Stimulated activated CD4-positive, alpha-beta T cell treated with anti-CD3 and anti-CD28 coated beads, TNF-alpha, amount 100 ng/mL, for 24 hours (primary cell): ENCODE results near the gene ALPG.
"Not testable (repeated sequence)": the region's sequence is repeated elsewhere in the genome, so short reads cannot be mapped to it uniquely, and the experiment has no call there.

Experiments used
- DNase-seq, 3 experiments: peaks; one replicate each; pipeline ENCODE4 v3.0.0-alpha.2; 2020; ENCODE audit warnings: low read depth in 3 of 3

ALPG gene

DNA sequence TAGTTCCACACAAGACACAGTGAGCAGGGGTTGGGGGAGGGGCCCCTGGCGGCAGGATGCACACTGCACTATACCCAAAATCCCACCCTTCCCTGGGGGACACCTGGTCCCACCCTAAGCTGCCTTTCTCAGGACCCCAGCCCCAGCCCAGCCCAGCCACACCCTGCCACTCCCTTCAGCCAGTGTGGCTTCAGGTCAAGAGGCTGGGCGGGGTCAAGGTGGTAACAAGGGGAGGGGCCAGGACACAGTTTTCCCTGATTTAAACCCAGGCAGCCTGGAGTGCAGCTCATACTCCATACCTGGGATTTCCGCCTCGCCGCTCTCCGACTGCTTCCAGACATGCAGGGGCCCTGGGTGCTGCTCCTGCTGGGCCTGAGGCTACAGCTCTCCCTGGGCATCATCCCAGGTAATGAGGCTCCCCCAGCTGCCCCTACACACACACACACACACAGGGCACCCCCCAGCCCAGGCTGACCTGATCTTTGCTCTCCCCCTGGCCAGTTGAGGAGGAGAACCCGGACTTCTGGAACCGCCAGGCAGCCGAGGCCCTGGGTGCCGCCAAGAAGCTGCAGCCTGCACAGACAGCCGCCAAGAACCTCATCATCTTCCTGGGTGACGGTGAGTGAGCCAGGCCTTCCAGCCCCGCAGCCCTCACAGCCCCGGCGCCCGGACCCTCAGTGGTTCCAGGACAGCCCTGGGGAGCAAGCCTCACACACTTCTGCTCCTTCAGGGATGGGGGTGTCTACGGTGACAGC, at the start of gene ALPG:
Gene ALPG (plus strand): TSS at position 289 of the 755 bp plus-strand sequence. CDS start 51 bp downstream, at position 340.
- DNase-seq, result no peak

DNA sequence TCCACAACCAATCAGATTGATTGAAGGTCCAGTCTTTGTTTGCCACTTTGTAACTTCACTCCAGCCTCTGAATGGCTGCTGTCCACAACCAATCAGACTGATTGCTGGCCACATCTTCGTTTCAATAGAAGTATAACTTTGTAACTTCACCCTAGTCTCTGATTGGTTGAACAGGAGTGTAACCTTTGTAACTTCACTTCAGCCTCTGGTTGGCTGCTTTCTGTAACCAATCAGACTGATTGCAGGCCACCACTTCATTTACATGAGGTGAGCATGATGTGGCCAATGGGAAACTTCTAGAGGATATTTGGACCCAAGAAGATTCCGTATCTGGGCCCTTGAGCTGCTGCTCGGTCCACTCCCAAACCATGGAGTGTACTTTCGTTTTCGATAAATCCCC, 45.0 kb upstream of the ALPG start:
- DNase-seq, result no peak

DNA sequence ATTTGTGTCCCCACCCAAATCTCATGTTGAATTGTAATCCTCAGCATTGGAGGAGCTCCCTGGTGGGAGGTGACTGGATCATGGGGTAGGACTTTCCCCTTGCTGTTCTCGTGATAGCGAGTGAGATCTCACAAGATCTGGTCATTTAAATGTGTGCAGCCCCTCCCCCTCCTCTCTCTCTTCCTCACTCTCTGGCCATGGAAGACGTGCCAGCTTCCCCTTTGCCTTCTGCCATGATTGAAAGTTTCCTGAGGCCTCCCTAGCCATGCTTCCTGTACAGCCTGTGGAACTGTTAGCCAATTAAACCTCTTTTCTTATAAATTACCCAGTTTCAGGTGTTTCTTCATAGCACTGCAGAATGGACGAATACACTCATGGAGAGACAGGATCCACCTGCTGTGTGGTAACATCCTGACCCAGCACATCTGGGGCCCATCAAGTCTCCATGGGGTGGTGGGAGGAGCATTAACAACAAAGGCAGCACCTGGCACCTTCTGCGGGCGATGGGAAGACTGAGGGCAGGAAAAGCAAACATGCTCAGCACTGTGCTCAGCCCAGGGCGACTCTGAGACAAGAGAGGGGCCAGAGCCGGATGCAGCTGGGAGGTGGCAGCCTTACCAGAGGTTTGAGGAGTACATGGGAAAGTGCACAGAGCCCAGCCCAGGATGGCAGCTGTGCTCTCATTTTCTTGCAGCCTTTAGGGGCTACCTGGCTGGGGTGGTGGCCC, 44.3 kb upstream of the ALPG start:
- no peak for DNase-seq

DNA sequence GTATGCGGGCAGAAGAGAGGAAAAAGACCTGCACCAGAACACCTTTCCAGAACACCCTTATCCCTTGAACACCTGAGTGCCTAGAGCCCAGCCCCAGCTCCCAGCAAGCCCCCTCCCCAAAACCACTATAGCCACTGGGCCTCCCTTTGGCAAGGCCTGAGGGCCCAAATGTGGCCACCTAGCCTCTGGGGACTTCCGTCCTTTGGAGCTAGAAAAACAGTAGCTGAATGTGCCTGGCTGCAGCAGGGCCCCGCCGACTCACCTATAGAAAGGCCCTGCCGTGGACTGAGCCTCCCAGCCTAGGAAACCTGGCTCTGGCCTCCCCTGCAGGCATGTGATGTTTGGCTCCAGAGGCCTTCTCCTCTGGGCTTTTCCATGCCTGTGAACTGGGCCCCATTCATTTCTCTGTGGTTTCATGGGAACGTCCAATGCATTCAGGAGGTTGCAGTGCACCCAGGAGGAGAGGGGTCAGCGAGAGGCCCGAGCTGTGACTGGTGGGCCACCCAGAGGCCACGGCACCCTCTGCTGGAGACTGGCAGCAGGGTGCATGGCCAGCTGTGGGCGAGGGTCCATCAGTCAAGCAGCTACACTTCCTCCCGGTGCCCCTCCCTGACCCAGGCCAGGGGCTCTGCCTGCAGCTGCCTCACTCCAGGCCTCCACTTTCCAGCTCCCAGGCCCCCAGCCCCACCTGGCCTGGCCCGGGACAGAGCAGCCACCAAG, 43.4 kb upstream of the ALPG start:
- DNase-seq, result not testable (repeated sequence)

DNA sequence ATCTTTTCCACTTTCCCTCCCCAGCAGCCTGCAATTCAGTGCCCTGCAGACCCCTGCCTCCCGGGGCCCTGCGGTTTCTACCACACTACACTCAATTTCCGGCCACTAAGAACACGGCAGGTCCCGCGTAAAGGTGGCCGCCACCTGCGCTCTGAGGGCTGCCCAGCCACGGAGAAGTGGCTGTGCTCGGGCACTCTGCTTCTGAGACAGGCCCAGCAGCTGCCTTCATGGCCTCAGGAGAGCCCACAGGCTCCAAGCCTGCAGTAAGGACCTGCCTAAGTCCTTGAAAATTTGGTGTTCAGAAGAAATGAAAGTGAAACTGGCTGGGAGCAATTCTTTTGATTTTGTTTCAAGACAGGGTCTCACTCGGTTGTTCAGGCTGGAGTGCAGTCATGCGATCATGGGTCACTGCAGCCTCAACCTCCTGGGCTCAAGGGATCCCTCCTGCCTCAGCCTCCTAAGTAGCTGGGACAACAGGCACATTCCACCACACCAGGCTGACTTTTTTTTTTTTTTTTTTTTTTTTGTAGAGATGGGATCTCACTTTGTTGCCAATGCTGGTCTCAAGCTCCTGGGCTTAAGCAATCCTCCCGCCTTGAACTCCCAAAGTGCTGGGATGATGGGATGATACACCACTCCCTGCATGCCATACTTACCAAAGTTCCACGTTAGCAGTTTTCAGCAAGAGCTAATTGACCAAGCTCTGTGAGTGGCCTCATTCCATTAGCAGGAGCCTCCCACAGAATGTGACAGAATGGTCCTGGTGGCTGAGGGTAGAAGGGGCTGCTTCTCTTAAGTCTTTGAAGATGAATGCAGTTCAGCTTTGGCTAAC, 42.6 kb upstream of the ALPG start:
- DNase-seq, result no peak

DNA sequence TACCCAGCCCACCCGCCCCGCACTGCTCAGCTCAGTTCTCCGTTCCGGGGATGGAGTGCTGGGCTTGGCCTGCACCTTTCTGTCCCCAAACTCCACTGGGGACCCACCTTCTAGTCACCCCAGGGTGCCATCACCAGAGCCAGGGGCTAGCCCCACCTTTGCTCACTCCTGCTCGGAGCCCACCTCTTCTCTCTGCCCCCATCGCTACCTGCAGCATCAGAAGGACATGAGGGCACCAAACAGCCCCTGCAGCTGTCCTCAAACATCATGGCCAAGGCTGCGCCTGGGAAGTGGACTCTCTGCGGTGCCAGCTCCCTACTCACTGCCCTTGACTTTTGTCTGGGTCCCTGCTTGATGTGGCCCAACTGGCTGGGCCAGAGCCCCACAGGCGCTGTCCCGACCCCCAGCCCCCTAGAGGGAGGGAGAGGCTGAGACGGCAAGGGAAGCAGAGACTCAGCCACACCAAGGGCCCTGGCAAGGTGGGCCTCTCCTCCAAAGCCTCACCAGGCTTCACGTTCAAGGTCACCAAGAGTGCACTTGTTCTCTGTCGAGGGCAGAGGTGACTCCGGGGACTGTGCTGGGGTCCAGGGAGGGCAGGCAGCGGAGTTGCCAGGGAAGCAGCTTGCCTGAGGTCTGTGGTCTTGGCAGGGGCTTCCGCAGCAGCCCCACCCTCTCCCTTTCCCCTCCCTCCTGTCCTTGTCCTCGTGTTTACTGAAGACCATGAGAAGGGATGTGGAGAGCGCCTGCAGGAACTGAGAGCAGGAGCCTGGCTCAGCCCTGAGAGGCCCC, 41.6 kb upstream of the ALPG start:
- not testable (repeated sequence) for DNase-seq

DNA sequence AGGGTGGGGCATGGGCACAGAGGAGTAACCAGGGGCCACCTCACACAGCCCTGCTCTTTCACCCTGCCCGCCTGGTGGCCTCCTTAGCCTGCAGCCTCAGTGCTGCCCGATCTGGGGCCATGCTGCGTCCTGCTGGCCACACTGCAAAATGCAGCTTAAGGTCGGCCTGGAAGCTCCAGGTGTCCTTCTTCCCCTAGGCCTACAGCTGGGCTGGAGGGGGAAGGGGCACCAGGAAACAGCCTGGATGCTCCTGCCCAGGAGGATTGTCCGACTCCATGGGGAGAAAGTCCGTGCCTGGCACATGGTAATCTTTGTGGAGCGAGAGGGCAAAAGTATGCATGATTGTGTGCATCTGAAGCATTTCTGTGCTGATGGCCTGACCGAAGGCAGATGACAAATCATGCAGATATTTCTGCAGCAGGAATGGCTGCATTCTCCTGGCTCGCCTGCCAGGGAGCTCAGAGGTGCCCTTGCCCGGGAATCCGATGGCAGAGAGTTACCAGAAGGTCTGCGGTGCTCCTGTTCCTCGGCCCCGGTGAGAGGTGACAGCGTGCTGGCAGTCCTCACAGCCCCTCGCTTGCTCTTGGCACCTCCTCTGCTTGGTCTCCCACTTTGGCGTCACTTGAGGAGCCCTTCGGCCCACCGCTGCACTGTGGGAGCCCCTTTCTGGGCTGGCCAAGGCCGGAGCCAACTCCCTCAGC, 40.9 kb upstream of the ALPG start:
- DNase-seq, result no peak

DNA sequence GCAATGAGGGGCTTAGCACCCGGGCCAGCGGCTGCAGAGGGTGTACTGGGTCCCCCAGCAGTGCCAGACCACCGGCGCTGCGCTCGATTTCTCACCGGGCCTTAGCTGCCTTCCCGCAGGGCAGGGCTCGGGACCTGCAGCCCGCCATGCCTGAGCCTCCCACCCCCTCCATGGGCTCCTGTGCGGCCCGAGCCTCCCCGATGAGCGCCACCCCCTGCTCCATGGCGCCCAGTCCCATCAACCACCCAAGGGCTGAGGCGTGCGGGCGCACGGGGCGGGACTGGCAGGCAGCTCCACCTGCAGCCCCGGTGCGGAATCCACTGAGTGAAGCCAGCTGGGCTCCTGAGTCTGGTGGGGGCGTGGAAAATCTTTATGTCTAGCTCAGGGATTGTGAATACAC, 40.2 kb upstream of the ALPG start:
- DNase-seq, result not testable (repeated sequence)

DNA sequence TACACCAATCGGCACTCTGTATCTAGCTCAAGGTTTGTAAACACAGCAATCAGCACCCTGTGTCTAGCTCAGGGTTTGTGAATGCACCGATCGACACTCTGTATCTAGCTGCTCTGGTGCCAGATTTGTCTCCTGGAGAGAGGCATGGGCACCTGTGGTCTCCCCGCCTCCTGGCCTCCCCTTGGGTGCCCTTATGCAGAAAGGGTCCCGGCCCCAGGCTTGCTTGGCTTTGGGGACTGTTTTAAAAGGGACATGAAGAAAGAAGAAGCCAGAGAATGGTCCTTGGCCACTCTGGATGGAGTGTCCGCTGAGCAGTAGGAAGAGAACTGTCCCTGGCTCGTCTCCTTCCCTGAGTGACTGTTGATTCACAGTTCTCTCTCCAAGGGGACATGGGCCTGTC, 39.6 kb upstream of the ALPG start:
- DNase-seq, result no peak

DNA sequence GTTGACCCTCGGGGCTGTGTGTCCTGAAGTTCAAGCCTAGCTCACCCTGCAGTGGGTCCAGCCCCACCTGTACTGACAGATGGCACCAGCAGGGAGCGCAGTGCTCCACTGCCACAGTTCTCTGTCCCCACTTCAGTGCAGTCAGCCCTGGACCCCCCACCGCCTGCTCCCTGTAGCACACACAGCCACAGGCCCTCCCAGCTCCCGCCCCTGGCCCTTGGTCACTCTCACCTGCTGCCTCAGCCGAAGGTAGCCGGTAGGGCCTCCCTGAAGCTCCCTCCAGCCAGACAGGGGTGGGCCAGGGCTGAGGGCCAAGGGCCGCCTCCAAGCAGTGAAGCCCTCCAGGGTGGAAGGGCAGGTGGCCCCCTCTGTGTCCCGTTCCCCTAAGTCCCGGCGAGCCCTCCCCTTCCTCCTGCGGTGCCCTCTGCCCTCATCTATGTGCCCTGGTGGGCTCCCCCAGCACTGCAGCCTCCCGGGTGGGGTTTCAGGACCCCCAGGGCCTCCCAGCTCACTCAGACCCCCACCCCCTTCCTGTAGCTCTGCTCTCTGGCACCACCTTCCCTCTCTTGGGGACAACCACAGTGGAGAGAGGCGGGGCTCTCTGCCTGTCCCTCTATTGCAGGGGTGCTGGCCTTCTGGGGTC, 38.9 kb upstream of the ALPG start:
- no peak for DNase-seq

DNA sequence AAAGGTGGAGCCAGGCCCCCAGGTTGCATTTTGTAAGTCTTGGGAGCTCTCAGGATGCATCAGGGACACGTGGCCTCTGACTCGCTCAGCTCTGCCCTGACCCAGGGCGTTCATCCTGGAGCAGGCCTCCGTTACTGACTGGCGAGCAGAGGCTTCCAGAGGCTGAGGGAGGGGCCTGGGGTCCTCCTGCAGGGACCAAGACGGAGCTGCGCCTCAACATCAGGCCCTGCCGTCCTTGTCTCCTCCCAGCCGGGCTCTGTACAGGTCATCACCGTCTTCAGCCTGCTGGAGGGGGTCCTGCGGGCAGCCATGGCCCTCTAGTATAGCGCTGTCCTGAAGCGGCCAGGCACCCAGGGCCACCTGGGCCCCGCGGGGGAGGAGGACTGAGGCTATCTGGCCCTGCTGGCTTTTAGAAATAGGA, 38.3 kb upstream of the ALPG start:
- no peak for DNase-seq

DNA sequence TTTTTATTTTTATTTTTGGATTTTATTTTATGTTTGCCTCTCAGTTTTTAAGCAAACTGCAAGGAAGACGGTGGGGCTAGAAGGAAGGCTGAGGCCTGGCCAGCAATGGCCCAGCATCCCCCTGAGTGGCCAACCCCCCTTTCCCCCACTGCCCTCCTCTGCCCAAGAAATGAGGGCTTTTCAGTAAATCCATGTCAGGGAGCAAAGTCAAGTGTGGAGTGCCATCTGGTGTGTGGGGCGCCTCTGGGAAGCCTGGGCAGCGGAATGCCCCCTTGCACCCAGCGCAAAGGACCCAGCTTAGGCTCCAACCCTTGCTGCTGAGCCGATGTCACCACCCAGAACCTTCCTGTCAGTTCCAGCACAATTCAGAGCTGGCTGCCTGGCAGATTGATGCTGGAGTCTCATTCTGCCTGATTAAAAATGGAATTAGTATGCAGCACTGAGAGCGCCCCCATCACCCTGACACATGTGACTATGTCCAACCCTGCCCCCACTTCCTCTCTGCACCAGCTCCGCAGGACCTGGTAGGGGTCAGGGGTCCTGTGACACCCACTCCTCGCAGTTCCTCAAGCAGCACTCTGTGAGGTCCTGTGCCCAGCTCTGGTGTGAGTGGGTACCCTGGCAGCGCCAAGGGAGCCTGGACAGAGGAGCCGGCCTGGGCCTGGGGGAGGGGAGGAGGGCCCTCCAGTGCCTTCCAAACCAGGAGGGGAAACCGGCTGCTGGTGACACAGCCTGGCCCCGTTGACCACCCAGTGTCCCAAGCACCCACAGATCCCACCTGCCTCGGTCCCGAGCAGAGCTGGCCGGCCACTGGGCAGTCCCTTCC, 37.3 kb upstream of the ALPG start:
- DNase-seq, result no peak

DNA sequence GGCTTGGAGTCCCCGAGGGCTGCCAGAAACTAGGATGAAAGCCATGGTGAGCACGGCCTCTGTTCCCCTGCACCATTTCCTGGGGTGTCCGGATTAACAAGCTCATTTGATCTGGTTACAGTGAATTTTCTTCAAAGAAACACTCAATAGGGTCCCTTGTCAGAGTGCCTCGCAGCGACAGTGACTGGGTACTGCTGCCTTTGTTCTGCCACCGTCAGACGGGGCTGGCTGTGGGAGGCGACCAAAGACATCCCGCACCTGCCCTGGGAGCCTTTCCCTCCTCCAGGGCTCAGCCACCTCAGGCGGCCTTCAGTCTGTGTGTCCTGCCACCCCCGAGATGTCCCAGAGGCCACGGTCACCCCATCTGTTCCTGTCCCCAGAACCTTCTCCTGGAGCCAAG, 36.6 kb upstream of the ALPG start:
- not testable (repeated sequence) for DNase-seq

DNA sequence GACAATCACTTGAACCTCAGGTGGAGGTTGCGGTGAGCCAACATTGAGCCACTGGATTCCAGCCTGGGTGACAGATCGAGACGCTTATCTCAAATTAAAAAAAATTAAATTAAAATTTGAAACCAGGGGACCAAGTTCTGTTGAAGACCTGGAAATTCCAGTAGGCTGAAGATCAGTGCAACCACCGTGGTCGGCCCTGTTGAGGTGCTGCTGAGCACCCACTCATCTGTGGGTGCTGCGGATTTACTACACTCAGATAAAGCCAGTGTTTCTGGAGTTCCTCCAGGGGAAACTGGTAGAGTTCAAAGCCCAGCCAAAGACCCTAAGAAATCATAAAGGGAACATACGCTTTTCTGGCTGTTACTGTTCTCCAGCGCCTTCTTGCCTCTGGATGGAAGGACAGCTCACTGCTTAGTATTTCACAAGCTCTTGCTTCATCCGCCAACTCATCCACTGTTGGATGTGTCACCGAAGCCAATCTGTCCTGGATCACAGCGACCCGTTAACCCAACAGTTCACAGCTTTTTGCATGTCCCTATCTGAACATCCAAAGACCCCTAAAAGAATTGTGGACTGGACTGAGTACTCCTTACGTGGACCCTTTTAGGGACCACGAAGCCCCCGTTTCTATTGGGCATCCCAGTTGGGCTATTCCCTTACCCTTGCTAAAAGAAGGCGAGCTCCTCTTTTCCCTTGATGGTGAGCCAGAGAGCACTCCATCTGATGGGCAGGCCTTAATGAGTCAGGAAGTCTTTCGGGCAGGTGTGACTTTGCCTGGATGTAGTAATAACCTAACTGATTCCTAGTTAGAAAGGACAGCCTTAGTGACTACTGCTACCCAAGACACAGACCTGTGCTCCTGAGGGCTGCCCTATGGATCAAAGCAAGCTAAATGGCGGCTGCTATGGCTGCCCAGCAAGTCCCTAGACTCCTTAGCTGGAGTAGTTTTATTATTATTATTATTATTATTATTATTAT, 34.1 kb upstream of the ALPG start:
- no peak for DNase-seq

DNA sequence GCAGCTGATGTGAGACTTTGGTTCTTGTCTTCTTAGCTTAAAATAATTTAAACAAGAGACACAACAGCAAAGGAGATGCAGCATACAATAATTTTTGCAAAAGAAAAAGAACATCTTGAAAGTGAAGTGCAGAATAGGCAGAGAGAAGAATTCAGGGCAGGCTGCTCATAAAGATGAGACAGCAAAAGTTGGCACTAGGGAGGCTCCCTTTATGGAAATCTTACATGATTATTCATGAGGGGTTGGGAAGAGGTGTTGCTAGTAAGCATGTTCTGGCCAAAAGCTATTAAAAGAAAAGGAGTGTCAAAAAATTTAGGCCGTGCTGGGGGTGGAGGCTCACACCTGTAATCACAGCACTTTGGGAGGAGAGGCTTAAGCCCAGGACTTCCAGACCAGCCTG, 32.3 kb upstream of the ALPG start:
- no peak for DNase-seq

DNA sequence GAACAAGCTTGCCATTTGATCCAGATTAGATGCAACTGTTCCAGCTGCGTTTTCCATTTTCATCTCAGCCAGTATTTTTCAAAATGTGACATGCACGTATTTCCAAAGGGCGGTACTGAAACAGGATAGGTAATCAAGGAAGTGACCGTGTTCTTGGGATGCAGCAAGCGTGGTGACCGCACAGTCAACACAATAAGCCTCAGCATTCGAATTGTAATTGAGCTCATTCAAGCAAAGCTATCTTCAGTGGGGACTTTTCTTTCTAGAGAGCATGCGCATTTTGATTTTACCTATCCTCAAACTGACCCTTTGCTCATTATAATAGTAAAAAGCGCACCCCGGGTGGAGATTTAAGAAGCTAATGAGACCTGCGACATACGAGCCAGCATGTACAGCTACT, 31.5 kb upstream of the ALPG start:
- no peak for DNase-seq

DNA sequence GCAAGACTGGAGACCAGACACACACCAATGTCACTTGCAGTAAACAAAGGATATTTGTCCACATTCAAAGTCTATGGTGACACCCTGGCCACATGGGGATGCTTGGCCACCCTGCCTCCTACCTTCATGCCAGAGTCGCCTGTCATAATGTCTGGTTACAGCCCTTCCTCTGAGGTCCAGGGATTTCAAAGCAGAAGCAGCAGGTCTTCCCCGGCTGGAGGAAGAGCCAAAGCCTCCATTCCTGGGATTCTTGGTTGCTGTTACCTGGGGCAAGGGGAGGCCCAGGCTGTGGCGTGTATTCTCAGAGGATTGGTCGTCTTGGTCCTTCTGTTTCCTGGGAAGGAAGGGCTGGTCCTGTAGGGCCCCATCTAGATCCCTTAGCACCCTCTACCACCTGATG, 30.4 kb upstream of the ALPG start:
- no peak for DNase-seq

DNA sequence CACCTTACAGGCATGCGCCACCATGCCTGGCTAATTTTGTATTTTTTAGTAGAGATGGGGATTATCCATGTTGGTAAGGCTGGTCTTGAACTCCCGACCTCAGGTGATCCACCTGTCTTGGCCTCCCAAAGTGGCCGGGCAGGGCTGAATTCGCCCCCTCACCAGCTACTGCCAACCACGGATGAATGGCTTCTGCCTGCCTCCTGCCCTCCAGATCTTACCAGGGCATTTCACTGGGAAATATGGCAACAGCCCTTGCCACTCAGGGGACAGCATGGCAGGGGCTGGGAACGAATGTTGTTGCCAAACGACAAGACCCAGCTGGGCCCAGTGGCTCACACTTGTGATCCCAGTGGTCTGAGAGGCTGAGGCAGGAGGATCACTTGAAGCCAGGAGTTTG, 29.9 kb upstream of the ALPG start:
- DNase-seq, result no peak
